Ovary (tissue), 3 donors: ENCODE data around the gene GABBR2.

Experiments used
- CTCF ChIP-seq, 3 donors: fragments of 450-650 bp in 2 of 3; fragments of 200-600 bp in 1 of 3; IDR thresholded peaks; one replicate each; pipeline versions ENCODE4 v1.5.1 to v1.8.0; 2016 to 2022; ENCODE audit warnings: antibody characterized with exemption in 3 of 3, mild to moderate bottlenecking in 1 of 3
- EP300 ChIP-seq: sonication (generic); formaldehyde crosslinking; IDR thresholded peaks from one replicate; pipeline ENCODE4 v1.6.1; 2017; ENCODE audit warnings: antibody characterized with exemption
- donor health status: DM: no; HTN: no; CAD: no.

GRCh38 chr9:98708933-98709911 lies at the start of gene GABBR2:
- TF ChIP-seq EP300 (no peak), CTCF (IDR thresholded peaks at IDR 0.05) (no peak)
